H1 (cell line): Measurements from ENCODE around the gene GPC6. TPM values are rescaled to one million over a fixed set of nuclear protein-coding genes. Genes with fewer than 3 reads are reported as not detected.

Experiments used
- CEBPB ChIP-seq: IDR thresholded peaks from 2 replicates; pipeline ENCODE4 v1.6.1; 2012; ENCODE audit warnings: low read depth, low read length
- CHD2 ChIP-seq: IDR thresholded peaks from 2 replicates; pipeline ENCODE4 v1.6.1; 2012; ENCODE audit warnings: low read length, improper control_type of control experiment
- MAFK ChIP-seq: IDR thresholded peaks from 2 replicates; pipeline ENCODE4 v1.6.1; 2012; ENCODE audit warnings: low read depth, mild to moderate bottlenecking, improper control_type of control experiment, low read length
- RFX5 ChIP-seq: IDR thresholded peaks from 2 replicates; pipeline ENCODE4 v1.6.1; 2011; ENCODE audit warnings: low read depth, low read length, improper control_type of control experiment, borderline replicate concordance
- RXRA ChIP-seq: IDR thresholded peaks from 2 replicates; pipeline ENCODE4 v1.6.1; 2011; ENCODE audit warnings: low read depth, mild to moderate bottlenecking, low read length, moderate library complexity; ENCODE audit not compliant: insufficient read depth
- TAF7 ChIP-seq: optimal IDR thresholded peaks from 2 replicates; pipeline ENCODE3; 2011; ENCODE audit warnings: low read depth, mild to moderate bottlenecking, inconsistent platforms, low read length, moderate library complexity, borderline replicate concordance
- ZNF274 ChIP-seq: IDR thresholded peaks from 2 replicates; pipeline ENCODE4 v1.7.0; 2012; ENCODE audit warnings: low read length, borderline replicate concordance; ENCODE audit errors: extremely low read depth
- polyA plus RNA-seq, 7 experiments: library from polyadenylated mRNA; depleted of rRNA in 3 of 7; stranded (reverse) in 5 of 7; unstranded in 2 of 7; fragments of >200 nt in 5 of 7; fragments of 200-250 nt in 2 of 7; gene quantifications; 1 replicate in 5 of 7; 2 replicates in 1 of 7; 4 replicates in 1 of 7; pipeline versions ENCODE4 v1.2.1 to v1.2.3, GENCODE V29; 2011 to 2013; ENCODE audit warnings: missing spikeins in 2 of 7, mixed read lengths in 2 of 7
- total RNA-seq: library from RNA; stranded (reverse); fragmentation: NEBNext Ultra II Directional; extraction: Animal tissue kit (Norgen Biotek cat#: 25700); gene quantifications from 2 replicates; pipeline ENCODE4 v1.2.1, GENCODE V29; 2021

GPC6 gene
- total and polyA plus RNA-seq, 2 of the 8 experiments (the other 6 are each of a cell fraction or from before 2014, with no cell fraction given), result 5.4 to 12.0 TPM

- no peak for TF ChIP-seq CEBPB
- no peak for TF ChIP-seq ZNF274
- no peak for TF ChIP-seq RXRA
- no peak for TF ChIP-seq CHD2
- TF ChIP-seq TAF7, result no peak
- no peak for TF ChIP-seq MAFK
- no peak for TF ChIP-seq RFX5
These were observed 740.7 kb downstream of the GPC6 start (continued) for GRCh38 chr13:93967286-93967685.
